CD14-positive monocyte (primary cell): ENCODE data around the gene SLC4A4. TPM values are rescaled to one million over a fixed set of nuclear protein-coding genes. Genes with fewer than 3 reads are reported as not detected.

ENCODE experiments used
- DNase-seq, 3 donors: peaks; one replicate each; pipeline ENCODE4 v3.0.0-alpha.2; 2011 to 2022
- H2AFZ ChIP-seq: 2 replicates; pipeline ENCODE4 v1.6.0; 2012; ENCODE audit warnings: mild to moderate bottlenecking, low read depth, low read length, inconsistent platforms; ENCODE audit not compliant: insufficient read depth, poor library complexity, severe bottlenecking
- H3K27ac ChIP-seq, 2 donors: 1 replicate in 1 of 2; 2 replicates in 1 of 2; pipeline ENCODE4 v1.5.1; 2012 to 2013; ENCODE audit warnings: low read length in 2 of 2, control low read depth in 1 of 2, inconsistent platforms in 1 of 2, low read depth in 1 of 2, mild to moderate bottlenecking in 1 of 2
- H3K27me3 ChIP-seq, 2 donors: one replicate each; pipeline versions ENCODE4 v1.6.0 to v1.6.1; 2011 to 2013; ENCODE audit warnings: low read length in 2 of 2; ENCODE audit not compliant: control insufficient read depth in 2 of 2, insufficient read depth in 2 of 2
- H3K36me3 ChIP-seq, 2 donors: replicated peaks in 1 of 2; 1 replicate in 1 of 2; 2 replicates in 1 of 2; pipeline versions ENCODE4 v1.5.1 to v1.6.1; 2012 to 2013; ENCODE audit warnings: low read length in 2 of 2, control low read depth in 1 of 2, inconsistent platforms in 1 of 2, mild to moderate bottlenecking in 1 of 2; ENCODE audit not compliant: insufficient read depth in 2 of 2, control insufficient read depth in 1 of 2
- H3K4me1 ChIP-seq, 2 donors: 1 replicate in 1 of 2; 2 replicates in 1 of 2; pipeline versions ENCODE4 v1.5.1 to v1.6.1; 2012 to 2013; ENCODE audit warnings: low read length in 2 of 2, control low read depth in 1 of 2, inconsistent platforms in 1 of 2, mild to moderate bottlenecking in 1 of 2, moderate library complexity in 1 of 2; ENCODE audit not compliant: insufficient read depth in 2 of 2, control insufficient read depth in 1 of 2
- H3K4me2 ChIP-seq: replicated peaks from 2 replicates; pipeline ENCODE3; 2012; ENCODE audit warnings: low read length, moderate library complexity, mild to moderate bottlenecking; ENCODE audit not compliant: poor library complexity, severe bottlenecking; ENCODE audit errors: extremely low read depth
- H3K4me3 ChIP-seq, 3 experiments: fragments of 200-600 bp in 1 of 3; sonication (generic) in 1 of 3; replicated peaks in 1 of 3; 1 replicate in 2 of 3; 2 replicates in 1 of 3; pipeline ENCODE4 v1.5.1; 2011 to 2013; ENCODE audit warnings: low read length in 3 of 3, mild to moderate bottlenecking in 3 of 3, control low read depth in 2 of 3, low read depth in 2 of 3, inconsistent platforms in 1 of 3, moderate library complexity in 1 of 3
- H3K79me2 ChIP-seq: 2 replicates; pipeline ENCODE4 v1.6.0; 2012; ENCODE audit warnings: mild to moderate bottlenecking, control low read depth, inconsistent platforms, low read length, moderate library complexity; ENCODE audit not compliant: insufficient read depth
- H3K9ac ChIP-seq: 2 replicates; pipeline ENCODE4 v1.6.0; 2017; ENCODE audit warnings: low read length, mild to moderate bottlenecking; ENCODE audit not compliant: insufficient read depth, poor library complexity, severe bottlenecking
- H3K9me3 ChIP-seq, 2 donors: replicated peaks in 1 of 2; 1 replicate in 1 of 2; 2 replicates in 1 of 2; pipeline versions ENCODE4 v1.5.1 to v1.6.1; 2012 to 2013; ENCODE audit warnings: low read length in 2 of 2, control low read depth in 1 of 2; ENCODE audit not compliant: control insufficient read depth in 1 of 2, insufficient read depth in 1 of 2
- H4K20me1 ChIP-seq: 2 replicates; pipeline ENCODE4 v1.6.0; 2012; ENCODE audit warnings: mild to moderate bottlenecking, low read length, control low read depth, moderate library complexity; ENCODE audit not compliant: insufficient read depth
- H3K27ac Mint-ChIP-seq, 7 donors: one replicate each; pipeline ENCODE4 v1.8.0; 2020; ENCODE audit warnings: mild to moderate bottlenecking in 7 of 7, mixed read lengths in 7 of 7, moderate library complexity in 6 of 7, inconsistent platforms in 2 of 7
- H3K27me3 Mint-ChIP-seq, 3 donors: one replicate each; pipeline ENCODE4 v1.8.0; 2021 to 2022; ENCODE audit warnings: low read depth in 3 of 3, mild to moderate bottlenecking in 3 of 3, mixed read lengths in 3 of 3, moderate library complexity in 3 of 3, inconsistent platforms in 1 of 3
- H3K36me3 Mint-ChIP-seq, 2 donors: one replicate each; pipeline ENCODE4 v1.8.0; 2020; ENCODE audit warnings: mixed read lengths in 2 of 2, inconsistent platforms in 1 of 2, mild to moderate bottlenecking in 1 of 2
- H3K4me1 Mint-ChIP-seq: one replicate; pipeline ENCODE4 v1.8.0; 2020; ENCODE audit warnings: mild to moderate bottlenecking, mixed read lengths
- H3K4me3 Mint-ChIP-seq, 2 donors: one replicate each; pipeline ENCODE4 v1.8.0; 2020; ENCODE audit warnings: mild to moderate bottlenecking in 2 of 2, mixed read lengths in 2 of 2, moderate library complexity in 1 of 2
- H3K9me3 Mint-ChIP-seq, 7 donors: one replicate each; pipeline ENCODE4 v1.8.0; 2020 to 2022; ENCODE audit warnings: mixed read lengths in 7 of 7, mild to moderate bottlenecking in 6 of 7, moderate library complexity in 6 of 7, inconsistent platforms in 2 of 7
- WGBS: methylation state at CpG from one replicate; pipeline ENCODE4 v1.1.5; 2013; ENCODE audit warnings: missing lambda C conversion rate; ENCODE audit not compliant: insufficient coverage; 5-methylcytosine and 5-hydroxymethylcytosine counted together
- intact Hi-C, 2 donors: fragments of 100-400 bp; cut with micrococcal nuclease; formaldehyde crosslinking; loops; one replicate each; pipeline versions ENCODE4 v1.15.0 to v1.15.1; 2023
- polyA plus RNA-seq, 3 donors: library from polyadenylated mRNA; depleted of rRNA in 1 of 3; unstranded in 2 of 3; stranded (reverse) in 1 of 3; fragments of 300-500 nt in 2 of 3; fragments of >200 nt in 1 of 3; fragmentation: Illumina TruSeq in 2 of 3; gene quantifications; 1 replicate in 2 of 3; 2 replicates in 1 of 3; pipeline ENCODE4 v1.2.3, GENCODE V29; 2012 to 2021
- TF ChIP-seq, protein P1 (sequence below): fragments of 200-600 bp; IDR thresholded peaks from one replicate; pipeline ENCODE4 v1.8.0; 2022; ENCODE audit warnings: antibody characterized with exemption, mild to moderate bottlenecking

Gene SLC4A4
- polyA plus RNA-seq, 3 donors = 0.03 TPM; not detected in 2

DNA sequence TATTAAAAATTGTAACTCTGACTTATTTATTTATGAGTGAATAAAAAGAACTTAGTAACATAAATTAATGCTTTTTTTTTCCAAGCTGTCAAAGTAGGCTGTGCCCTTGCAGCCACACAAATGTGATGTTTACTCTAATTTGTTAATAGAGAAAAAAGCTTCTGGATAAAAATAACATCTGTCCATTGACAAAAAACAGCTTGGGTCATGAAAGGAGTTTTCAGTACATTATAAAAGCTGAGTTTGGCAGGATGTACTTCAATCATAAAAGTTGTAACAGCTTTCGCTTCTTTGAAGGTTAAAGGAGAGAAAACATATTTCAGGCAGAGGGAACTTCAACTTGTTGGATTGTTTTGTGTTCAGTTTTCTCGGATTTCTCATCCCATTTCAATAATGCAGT, 105.6 kb downstream of the SLC4A4 start:
- no peak for DNase-seq
- Mint-ChIP-seq H3K27me3 (peaks cover 0 to 3% (median 0%) of the 10 kb centered on the region in 3 donors), H3K27ac (no peak overlapping the region), H3K4me1 (no peaks in the 10 kb centered on the region), H3K4me3 (no peak overlapping the region), H3K36me3 (no peaks in the 10 kb centered on the region), H3K9me3 (peaks cover 0 to under 1% (median 0%) of the 10 kb centered on the region in 7 donors)
- no CpG with 5 or more reads among the region's 2 CpGs for WGBS
- intact Hi-C loops = no loop called here
- H3K4me3 ChIP-seq = no peak overlapping the region
- no peak overlapping the region for H3K9ac ChIP-seq
- no peaks in the 10 kb centered on the region for H4K20me1 ChIP-seq
- H2AFZ ChIP-seq = no peak overlapping the region
- no peaks in the 10 kb centered on the region for H3K4me1 ChIP-seq
- H3K4me2 ChIP-seq = no peak overlapping the region
- no peaks in the 10 kb centered on the region for H3K79me2 ChIP-seq
- H3K27me3 ChIP-seq = no peaks in the 10 kb centered on the region
- no peaks in the 10 kb centered on the region for H3K36me3 ChIP-seq
- no peaks in the 10 kb centered on the region for H3K9me3 ChIP-seq
- H3K27ac ChIP-seq = no peak overlapping the region
- TF ChIP-seq, protein P1, sequence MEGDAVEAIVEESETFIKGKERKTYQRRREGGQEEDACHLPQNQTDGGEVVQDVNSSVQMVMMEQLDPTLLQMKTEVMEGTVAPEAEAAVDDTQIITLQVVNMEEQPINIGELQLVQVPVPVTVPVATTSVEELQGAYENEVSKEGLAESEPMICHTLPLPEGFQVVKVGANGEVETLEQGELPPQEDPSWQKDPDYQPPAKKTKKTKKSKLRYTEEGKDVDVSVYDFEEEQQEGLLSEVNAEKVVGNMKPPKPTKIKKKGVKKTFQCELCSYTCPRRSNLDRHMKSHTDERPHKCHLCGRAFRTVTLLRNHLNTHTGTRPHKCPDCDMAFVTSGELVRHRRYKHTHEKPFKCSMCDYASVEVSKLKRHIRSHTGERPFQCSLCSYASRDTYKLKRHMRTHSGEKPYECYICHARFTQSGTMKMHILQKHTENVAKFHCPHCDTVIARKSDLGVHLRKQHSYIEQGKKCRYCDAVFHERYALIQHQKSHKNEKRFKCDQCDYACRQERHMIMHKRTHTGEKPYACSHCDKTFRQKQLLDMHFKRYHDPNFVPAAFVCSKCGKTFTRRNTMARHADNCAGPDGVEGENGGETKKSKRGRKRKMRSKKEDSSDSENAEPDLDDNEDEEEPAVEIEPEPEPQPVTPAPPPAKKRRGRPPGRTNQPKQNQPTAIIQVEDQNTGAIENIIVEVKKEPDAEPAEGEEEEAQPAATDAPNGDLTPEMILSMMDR = no peak

DNA sequence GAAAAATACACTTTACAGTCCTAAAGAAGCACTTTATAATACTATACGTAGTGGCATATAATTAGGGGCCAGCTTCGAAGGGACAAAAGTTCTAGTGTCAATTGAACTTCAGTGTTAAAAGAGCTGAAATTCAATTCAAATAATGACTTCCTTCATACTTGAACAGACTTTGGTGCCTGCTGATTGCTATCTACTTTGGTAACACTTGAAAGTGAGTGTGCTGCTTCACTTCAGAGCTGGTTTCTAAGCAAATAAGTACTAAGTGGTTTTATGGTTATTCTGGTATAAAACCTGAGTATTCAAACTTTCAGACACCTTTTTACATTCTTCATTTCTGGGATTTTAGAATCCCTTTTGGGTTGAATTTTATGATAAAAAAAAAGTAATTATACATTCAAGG, 107.0 kb downstream of the SLC4A4 start:
- TF ChIP-seq, protein P1 = no peak
- WGBS = no CpG with 5 or more reads among the region's 2 CpGs
- H3K9ac ChIP-seq = no peak overlapping the region
- H4K20me1 ChIP-seq = no peaks in the 10 kb centered on the region
- no peak overlapping the region for H3K4me2 ChIP-seq
- Mint-ChIP-seq H3K4me1 (no peaks in the 10 kb centered on the region), H3K4me3 (no peak overlapping the region), H3K9me3 (no peaks in the 10 kb centered on the region), H3K36me3 (no peaks in the 10 kb centered on the region), H3K27ac (no peak overlapping the region), H3K27me3 (peaks cover 0 to 3% (median 0%) of the 10 kb centered on the region in 3 donors)
- no peaks in the 10 kb centered on the region for H3K79me2 ChIP-seq
- H3K4me1 ChIP-seq = no peaks in the 10 kb centered on the region
- intact Hi-C loops = no loop called here
- no peak overlapping the region for H3K4me3 ChIP-seq
- no peaks in the 10 kb centered on the region for H3K36me3 ChIP-seq
- no peak overlapping the region for H3K27ac ChIP-seq
- no peak for DNase-seq
- H2AFZ ChIP-seq = no peak overlapping the region
- H3K27me3 ChIP-seq = no peaks in the 10 kb centered on the region
- H3K9me3 ChIP-seq = no peaks in the 10 kb centered on the region
